B cell (primary cell): Measurements from ENCODE around the gene PTPRN2. TPM values are rescaled to one million over a fixed set of nuclear protein-coding genes. Genes with fewer than 3 reads are reported as not detected.

Source experiments
- ATAC-seq: fragments of 200-7000 bp; cut with Tn5 transposase; one replicate; pipeline ENCODE4 v1.10.0; 2021; ENCODE audit warnings: low read depth, mild to moderate bottlenecking, moderate number of reproducible peaks, moderate library complexity
- CTCF ChIA-PET: fragments of 350-600 bp; sonication (Branson Sonifier 250); formaldehyde crosslinking; loops from one replicate; lab custom pipeline; 2021; ENCODE audit warnings: antibody characterized with exemption, inconsistent platforms; lab: Charles Lee
- POLR2A ChIA-PET: fragments of 350-600 bp; sonication (Branson Sonifier 250); formaldehyde crosslinking; loops from one replicate; lab custom pipeline; 2021; ENCODE audit warnings: antibody characterized with exemption; lab: Charles Lee
- DNase-seq: peaks from one replicate; pipeline ENCODE4 v3.0.0; 2013
- H2AFZ ChIP-seq: 2 replicates; pipeline ENCODE4 v1.6.1; 2012; ENCODE audit warnings: mild to moderate bottlenecking, low read depth, low read length; ENCODE audit not compliant: insufficient read depth, poor library complexity, severe bottlenecking
- H3K27ac ChIP-seq, 2 donors: 1 replicate in 1 of 2; 2 replicates in 1 of 2; pipeline ENCODE4 v1.5.1; 2012 to 2013; ENCODE audit warnings: low read length in 2 of 2, mild to moderate bottlenecking in 2 of 2, moderate library complexity in 1 of 2
- H3K27me3 ChIP-seq, 4 experiments: fragments of 200-600 bp in 1 of 4; sonication (generic) in 1 of 4; replicated peaks in 1 of 4; 1 replicate in 2 of 4; 2 replicates in 2 of 4; pipeline versions ENCODE4 v1.6.1 to v1.7.0; 2013 to 2016; ENCODE audit warnings: low read length in 3 of 4, mild to moderate bottlenecking in 2 of 4, mixed read lengths in 1 of 4, moderate library complexity in 1 of 4; ENCODE audit not compliant: insufficient read depth in 4 of 4, control insufficient read depth in 3 of 4; ENCODE audit errors: control extremely low read depth in 1 of 4
- H3K36me3 ChIP-seq, 2 experiments: replicated peaks in 1 of 2; 1 replicate in 1 of 2; 2 replicates in 1 of 2; pipeline versions ENCODE4 v1.6.1 to v1.7.1; 2013; ENCODE audit warnings: low read length in 1 of 2; ENCODE audit not compliant: insufficient read depth in 2 of 2, control insufficient read depth in 1 of 2; ENCODE audit errors: control extremely low read depth in 1 of 2, extremely low read depth in 1 of 2
- H3K4me1 ChIP-seq, 2 donors: fragments of 200-600 bp in 1 of 2; sonication (generic) in 1 of 2; 1 replicate in 1 of 2; 2 replicates in 1 of 2; pipeline versions ENCODE4 v1.5.1 to v1.6.1; 2013 to 2017; ENCODE audit warnings: low read length in 2 of 2; ENCODE audit not compliant: control insufficient read depth in 2 of 2, insufficient read depth in 2 of 2
- H3K4me2 ChIP-seq: replicated peaks from 2 replicates; pipeline ENCODE3; 2012; ENCODE audit warnings: mild to moderate bottlenecking, low read depth, low read length; ENCODE audit not compliant: poor library complexity, severe bottlenecking
- H3K4me3 ChIP-seq, 5 experiments: fragments of 200-600 bp in 1 of 5; sonication (generic) in 1 of 5; 1 replicate in 3 of 5; 2 replicates in 2 of 5; pipeline versions ENCODE4 v1.5.1 to v1.7.0; 2011 to 2016; ENCODE audit warnings: low read length in 4 of 5, mild to moderate bottlenecking in 4 of 5, low read depth in 2 of 5, control low read depth in 1 of 5, moderate library complexity in 1 of 5; ENCODE audit not compliant: insufficient read depth in 1 of 5; ENCODE audit errors: control extremely low read depth in 1 of 5, extremely low read depth in 1 of 5
- H3K79me2 ChIP-seq: fragments of 200-600 bp; sonication (generic); one replicate; pipeline ENCODE4 v1.6.0; 2016; ENCODE audit warnings: low read length; ENCODE audit not compliant: control insufficient read depth, insufficient read depth
- H3K9ac ChIP-seq: fragments of 200-600 bp; sonication (generic); 2 replicates; pipeline ENCODE4 v1.6.1; 2017; ENCODE audit warnings: mild to moderate bottlenecking, low read length, moderate library complexity
- H3K9me3 ChIP-seq, 3 donors: one replicate each; pipeline versions ENCODE4 v1.6.1 to v1.7.1; 2013; ENCODE audit warnings: low read length in 2 of 3; ENCODE audit not compliant: control insufficient read depth in 2 of 3, insufficient read depth in 1 of 3; ENCODE audit errors: control extremely low read depth in 1 of 3
- H4K20me1 ChIP-seq: 2 replicates; pipeline ENCODE4 v1.6.0; 2012; ENCODE audit warnings: mild to moderate bottlenecking, low read length; ENCODE audit not compliant: insufficient read depth, control insufficient read depth, poor library complexity, severe bottlenecking
- H3K27ac Mint-ChIP-seq: one replicate; pipeline ENCODE4 v1.8.0; 2021; ENCODE audit warnings: mixed read lengths
- H3K27me3 Mint-ChIP-seq: one replicate; pipeline ENCODE4 v1.8.0; 2021; ENCODE audit warnings: mixed read lengths
- H3K4me1 Mint-ChIP-seq: one replicate; pipeline ENCODE4 v1.8.0; 2021; ENCODE audit warnings: mixed read lengths
- H3K4me3 Mint-ChIP-seq: one replicate; pipeline ENCODE4 v1.8.0; 2021; ENCODE audit warnings: mixed read lengths
- H3K9me3 Mint-ChIP-seq: one replicate; pipeline ENCODE4 v1.8.0; 2022; ENCODE audit warnings: mixed read lengths; ENCODE audit not compliant: insufficient read depth
- EZH2 ChIP-seq: IDR thresholded peaks from 2 replicates; pipeline ENCODE4 v1.6.1; 2012; ENCODE audit warnings: borderline replicate concordance, low read depth, mild to moderate bottlenecking, moderate library complexity, low read length; ENCODE audit not compliant: insufficient read depth, poor library complexity, severe bottlenecking
- WGBS: methylation state at CpG from one replicate; pipeline ENCODE4 v1.1.5; 2013; ENCODE audit warnings: missing lambda C conversion rate; ENCODE audit not compliant: insufficient coverage; 5-methylcytosine and 5-hydroxymethylcytosine counted together
- intact Hi-C: fragments of 100-400 bp; cut with micrococcal nuclease; formaldehyde crosslinking; loops from one replicate; pipeline ENCODE4 v1.10.0; 2022
- polyA plus RNA-seq: library from polyadenylated mRNA; depleted of rRNA; stranded (reverse); fragments of >200 nt; gene quantifications from 2 replicates; pipeline ENCODE4 v1.2.3, GENCODE V29; 2012
- total RNA-seq, 2 donors: library from RNA; stranded (reverse); fragments of 120-200 nt in 1 of 2; gene quantifications; 1 replicate in 1 of 2; 2 replicates in 1 of 2; pipeline versions ENCODE4 v1.2.3 to v1.2.4, GENCODE V29; 2013 to 2022
- TF ChIP-seq, protein P1 (sequence below): fragments of 200-600 bp; IDR thresholded peaks from one replicate; pipeline ENCODE4 v1.8.0; 2022; ENCODE audit warnings: antibody characterized with exemption, mild to moderate bottlenecking

Gene PTPRN2
- total and polyA plus RNA-seq, 2 donors (not counting 1 experiment from before 2014, with no cell fraction given) = 2.0 to 5.0 TPM

DNA sequence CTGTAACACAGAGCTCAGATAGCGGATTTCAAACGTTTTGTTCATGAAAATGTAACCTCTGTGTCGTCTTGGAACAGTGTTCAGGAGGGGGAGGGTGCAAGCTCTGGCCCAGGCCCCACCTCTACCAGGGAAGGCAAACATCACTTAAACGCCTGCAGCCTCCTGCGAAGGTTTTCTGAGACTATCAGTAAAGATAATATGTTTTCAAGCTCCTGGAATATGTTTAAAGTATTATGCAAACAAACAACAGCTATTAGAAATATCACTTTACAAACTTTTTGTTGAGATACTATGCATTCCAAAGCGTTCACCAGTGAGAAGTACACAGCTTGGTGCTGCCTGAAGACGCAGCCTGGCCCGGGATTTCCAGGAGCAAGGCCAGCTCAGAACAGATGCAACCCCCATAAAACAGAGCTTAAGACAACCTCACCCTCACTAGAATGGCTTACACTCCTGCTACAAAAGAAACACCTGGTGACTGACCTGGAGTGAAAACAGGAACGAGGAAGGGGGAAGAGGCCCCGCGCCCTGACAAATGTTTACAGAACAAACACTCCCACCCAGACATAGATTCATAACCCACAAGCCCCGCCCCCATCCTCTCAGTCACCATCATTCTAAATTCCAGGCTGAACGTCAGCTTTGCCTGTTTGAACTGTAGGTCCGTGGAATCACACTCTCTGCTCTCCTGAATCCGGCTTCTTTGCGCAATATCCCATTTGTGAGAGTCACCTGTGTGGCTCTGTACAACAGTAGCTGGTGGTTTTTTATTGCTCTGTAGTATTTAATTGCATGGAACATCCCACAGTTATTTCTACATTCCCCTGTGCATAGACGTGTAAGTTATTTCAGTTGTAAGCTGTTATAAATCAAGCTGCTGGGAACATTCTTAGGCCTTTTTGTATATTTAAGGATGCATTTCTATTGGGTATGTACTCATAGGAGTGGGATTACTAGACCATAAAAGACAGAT, 155.0 kb downstream of the PTPRN2 start:
- no peak for TF ChIP-seq EZH2
- TF ChIP-seq, protein P1, sequence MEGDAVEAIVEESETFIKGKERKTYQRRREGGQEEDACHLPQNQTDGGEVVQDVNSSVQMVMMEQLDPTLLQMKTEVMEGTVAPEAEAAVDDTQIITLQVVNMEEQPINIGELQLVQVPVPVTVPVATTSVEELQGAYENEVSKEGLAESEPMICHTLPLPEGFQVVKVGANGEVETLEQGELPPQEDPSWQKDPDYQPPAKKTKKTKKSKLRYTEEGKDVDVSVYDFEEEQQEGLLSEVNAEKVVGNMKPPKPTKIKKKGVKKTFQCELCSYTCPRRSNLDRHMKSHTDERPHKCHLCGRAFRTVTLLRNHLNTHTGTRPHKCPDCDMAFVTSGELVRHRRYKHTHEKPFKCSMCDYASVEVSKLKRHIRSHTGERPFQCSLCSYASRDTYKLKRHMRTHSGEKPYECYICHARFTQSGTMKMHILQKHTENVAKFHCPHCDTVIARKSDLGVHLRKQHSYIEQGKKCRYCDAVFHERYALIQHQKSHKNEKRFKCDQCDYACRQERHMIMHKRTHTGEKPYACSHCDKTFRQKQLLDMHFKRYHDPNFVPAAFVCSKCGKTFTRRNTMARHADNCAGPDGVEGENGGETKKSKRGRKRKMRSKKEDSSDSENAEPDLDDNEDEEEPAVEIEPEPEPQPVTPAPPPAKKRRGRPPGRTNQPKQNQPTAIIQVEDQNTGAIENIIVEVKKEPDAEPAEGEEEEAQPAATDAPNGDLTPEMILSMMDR = no peak
- Mint-ChIP-seq H3K27me3 (peaks cover 7% of the 10 kb centered on the region), H3K27ac (no peak overlapping the region), H3K4me3 (no peak overlapping the region), H3K9me3 (peaks cover 3% of the 10 kb centered on the region), H3K4me1 (no peaks in the 10 kb centered on the region)
- H3K9me3 ChIP-seq = peaks cover 0 to 8% (median 0%) of the 10 kb centered on the region in 3 donors
- H3K9ac ChIP-seq = no peak overlapping the region
- no peaks in the 10 kb centered on the region for H3K79me2 ChIP-seq
- H3K36me3 ChIP-seq = no peaks in the 10 kb centered on the region
- H3K4me3 ChIP-seq = no peak overlapping the region
- intact Hi-C loops = no loop called here
- ATAC-seq (no peak), DNase-seq (no peak)
- H3K27ac ChIP-seq = no peak overlapping the region
- ChIA-PET CTCF (interaction anchor here (0.8 kb wide), 1 partner anchor 11 kb away, joined by 3 read pairs; no protein-coding TSS in a partner anchor), POLR2A (no interaction called here)
- H4K20me1 ChIP-seq = no peaks in the 10 kb centered on the region
- H3K4me2 ChIP-seq = no peak overlapping the region
- peaks cover 0 to 8% of the 10 kb centered on the region in 2 donors for H3K4me1 ChIP-seq
- H2AFZ ChIP-seq = no peak overlapping the region
- H3K27me3 ChIP-seq = no peaks in the 10 kb centered on the region
- WGBS = 49% methylated on average over 8 of the region's 17 CpGs

DNA sequence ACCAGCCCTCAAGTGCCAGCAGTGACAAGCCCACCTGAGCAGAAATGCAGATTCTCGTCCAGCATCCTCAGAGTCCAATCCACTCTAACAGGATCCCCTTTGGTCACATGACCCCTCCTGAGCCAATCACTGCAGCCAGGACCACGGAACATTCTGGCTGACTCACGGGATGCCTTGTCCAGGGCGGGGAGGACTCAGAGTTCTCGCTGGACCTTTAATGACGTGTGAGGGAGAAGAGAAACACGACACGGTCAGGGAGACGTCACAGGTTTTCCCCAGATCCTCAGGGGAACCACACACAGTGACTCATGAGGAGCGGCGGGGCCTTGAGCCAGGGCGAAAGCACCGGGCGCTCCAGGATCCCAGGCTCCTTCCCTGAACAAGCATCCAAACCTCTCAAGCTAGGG, 155.7 kb downstream of the PTPRN2 start:
- intact Hi-C loops = no loop called here
- Histone ChIP-seq H3K79me2 (no peaks in the 10 kb centered on the region), H3K4me3 (no peak overlapping the region), H3K4me1 (peaks cover 0 to 8% of the 10 kb centered on the region in 2 donors), H3K27me3 (no peaks in the 10 kb centered on the region), H3K27ac (no peak overlapping the region), H3K9ac (no peak overlapping the region), H3K36me3 (no peaks in the 10 kb centered on the region), H3K4me2 (no peak overlapping the region), H3K9me3 (peaks cover 0 to 8% (median 0%) of the 10 kb centered on the region in 3 donors), H4K20me1 (no peaks in the 10 kb centered on the region), H2AFZ (no peak overlapping the region)
- ChIA-PET POLR2A (no interaction called here), CTCF (interaction anchor here (0.8 kb wide), 1 partner anchor 10 kb away, joined by 3 read pairs; no protein-coding TSS in a partner anchor)
- Mint-ChIP-seq H3K4me3 (no peak overlapping the region), H3K4me1 (no peaks in the 10 kb centered on the region), H3K27me3 (peaks cover 7% of the 10 kb centered on the region), H3K27ac (no peak overlapping the region), H3K9me3 (peaks cover 3% of the 10 kb centered on the region)
- DNase-seq (no peak), ATAC-seq (no peak)
- TF ChIP-seq, protein P1 = no peak
- TF ChIP-seq EZH2 = no peak
- WGBS = 89% methylated on average over 14 of the region's 14 CpGs
